Activated naive CD4-positive, alpha-beta T cell treated with anti-CD3 and anti-CD28 coated beads, Interleukin-2, amount 50 U/mL, for 16 hours (primary cell): ENCODE data around the gene NAA16.
"Not testable (repeated sequence)": the region's sequence is repeated elsewhere in the genome, so short reads cannot be mapped to it uniquely, and the experiment has no call there.

Experiments
- DNase-seq: peaks from one replicate; pipeline ENCODE4 v3.0.0-alpha.2; 2020

Gene NAA16

GRCh38 chr13:41411522-41411921 lies 100.5 kb downstream of the NAA16 start:
- DNase-seq = no peak

- no peak for DNase-seq
Observed at GRCh38 chr13:41413872-41414271, 102.8 kb downstream of the NAA16 start.

GRCh38 chr13:41416276-41416675 lies 105.2 kb downstream of the NAA16 start:
- no peak for DNase-seq

- no peak for DNase-seq
Observed at GRCh38 chr13:41418027-41418426, 107.0 kb downstream of the NAA16 start.

- no peak for DNase-seq
Observed at GRCh38 chr13:41418731-41419130, 107.7 kb downstream of the NAA16 start.

- DNase-seq = no peak
Observed at GRCh38 chr13:41419206-41419605, 108.1 kb downstream of the NAA16 start.

- no peak for DNase-seq
Observed at GRCh38 chr13:41420146-41420545, 109.1 kb downstream of the NAA16 start.

GRCh38 chr13:41421330-41421729 lies 110.3 kb downstream of the NAA16 start:
- not testable (repeated sequence) for DNase-seq

GRCh38 chr13:41421983-41422382 lies 110.9 kb downstream of the NAA16 start:
- not testable (repeated sequence) for DNase-seq

- DNase-seq = not testable (repeated sequence)
Observed at GRCh38 chr13:41423259-41423658, 112.2 kb downstream of the NAA16 start.

GRCh38 chr13:41424675-41425074 lies 113.6 kb downstream of the NAA16 start:
- DNase-seq = not testable (repeated sequence)

- DNase-seq = no peak
Observed at GRCh38 chr13:41426047-41426446, 115.0 kb downstream of the NAA16 start.
